Measurements from ENCODE around the gene MITD1. TPM values are rescaled to one million over a fixed set of nuclear protein-coding genes. Genes with fewer than 3 reads are reported as not detected.

The MITD1 gene
- total and polyA plus RNA-seq, 2 of the 8 experiments (the other 6 are each of a cell fraction or from before 2014, with no cell fraction given): 15.2 to 31.7 TPM

GRCh38 chr2:99141110-99142108 lies 39.4 kb downstream of the MITD1 start, which contains the start of gene C2orf15:
Gene C2orf15 (plus strand): TSS chr2:99141707. CDS start chr2:99150559, 8,852 bp downstream.
- peak within 1 kb of the TSS; percentile 81; the same call in 1 of the 2 replicates for H2BK5ac ChIP-seq (ENCODE audit: low read depth, low read length)
- H2BK120ac ChIP-seq (replicated peaks; ENCODE audit: low read depth, low read length): no peak within 1 kb of the TSS
- H3K4me1 ChIP-seq (replicated peaks in 1 of 4; ENCODE audit: control insufficient read depth in 3 of 4, insufficient read depth in 4 of 4, low read length in 3 of 4): no peaks in the 10 kb centered on the region; a peak in 3 of 7 replicates
- ChIA-PET POLR2A (ENCODE audit: partially characterized antibody) (interaction anchor here (0.6 to 5.0 kb wide), 9 partner anchors 13 to 219 kb away, joined by 3 to 45 read pairs (median 4); partner anchors contain the start of genes LIPT1, MITD1, MRPL30 and TSGA10), CTCF (ENCODE audit: partially characterized antibody) (interaction anchor here (1.0 to 1.1 kb wide), 2 partner anchors 12 to 39 kb away, joined by 3 read pairs; no protein-coding TSS in a partner anchor)
- peak within 1 kb of the TSS; percentile 65 to 83 (median 82) for H3K4me3 ChIP-seq (ENCODE audit: extremely low read depth in 1 of 4, insufficient read depth in 2 of 4, low read depth in 3 of 4, low read length in 4 of 4)
- no peak within 1 kb of the TSS for H2BK12ac ChIP-seq (ENCODE audit: low read depth, low read length)
- no peaks in the 10 kb centered on the region for H4K20me1 ChIP-seq (replicated peaks in 1 of 2; ENCODE audit: control insufficient read depth in 1 of 2, insufficient read depth in 2 of 2, low read length in 2 of 2)
- no peak within 1 kb of the TSS for H3K14ac ChIP-seq (ENCODE audit: insufficient read length)
- no peak within 1 kb of the TSS for H2AK5ac ChIP-seq (ENCODE audit: low read depth, low read length)
- no peak within 1 kb of the TSS for H2BK20ac ChIP-seq (ENCODE audit: low read length)
- H3K27ac ChIP-seq (ENCODE audit: low read depth, low read length): peak within 1 kb of the TSS; percentile 72
- H3K4me2 ChIP-seq (ENCODE audit: insufficient read depth in 1 of 2, low read depth in 2 of 2, low read length in 2 of 2): peak within 1 kb of the TSS; percentile 86 to 89
- H3K9me3 ChIP-seq (ENCODE audit: insufficient read depth in 2 of 2, low read depth in 1 of 2, low read length in 1 of 2): peaks cover 3 to 4% of the 10 kb centered on the region in 2 experiments; a peak in 1 of 4 replicates
- peak within 1 kb of the TSS; percentile 72; the same call in 1 of the 2 replicates for H2BK15ac ChIP-seq (ENCODE audit: low read length)
- H3K18ac ChIP-seq (ENCODE audit: extremely low read depth, low read length): peak within 1 kb of the TSS; percentile 44
- H2AFZ ChIP-seq (ENCODE audit: low read length): peak within 1 kb of the TSS; percentile 91
- H3K36me3 ChIP-seq (ENCODE audit: control insufficient read depth in 2 of 4, insufficient read depth in 4 of 4, low read length in 3 of 4): peaks cover 0 to 3% (median 0%) of the 10 kb centered on the region in 4 experiments; a peak in 1 of 8 replicates
- H3K27me3 ChIP-seq (replicated peaks in 1 of 4; ENCODE audit: control insufficient read depth in 3 of 4, extremely low read depth in 1 of 4, insufficient read depth in 3 of 4, low read length in 3 of 4): no peaks in the 10 kb centered on the region
- no peak within 1 kb of the TSS for H3K4ac ChIP-seq (replicated peaks; ENCODE audit: insufficient read length, low read depth, low read length)
- H3K9ac ChIP-seq (replicated peaks in 1 of 4; ENCODE audit: extremely low read depth in 1 of 4, low read depth in 3 of 4, low read length in 3 of 4): peak within 1 kb of the TSS; percentile 39 to 77 (median 68)
- peak within 1 kb of the TSS; percentile 88 for H4K91ac ChIP-seq (replicated peaks; ENCODE audit: insufficient read length, low read length)
- H3K56ac ChIP-seq (replicated peaks; ENCODE audit: insufficient read length, low read depth, low read length): peak within 1 kb of the TSS; percentile 70
- H3K79me1 ChIP-seq (ENCODE audit: low read depth, low read length): no peaks in the 10 kb centered on the region
- peak within 1 kb of the TSS; percentile 65 for H3K23ac ChIP-seq (ENCODE audit: insufficient read length)
- DNase-seq (ENCODE audit: low read depth in 1 of 2, low spot score in 2 of 2) (peak; percentile 86 to 96), FAIRE-seq (no peak)
- H3K23me2 ChIP-seq (ENCODE audit: low read depth, low read length): peaks cover 9% of the 10 kb centered on the region
- peak within 1 kb of the TSS; percentile 94 for H4K8ac ChIP-seq (ENCODE audit: extremely low read depth, insufficient read depth, low read length)
- H3K79me2 ChIP-seq (ENCODE audit: control insufficient read depth in 1 of 2, insufficient read depth in 2 of 2, low read length in 2 of 2): peaks cover 0 to 5% of the 10 kb centered on the region in 2 experiments; a peak in 1 of 4 replicates
- WGBS, 2 experiments (ENCODE audit: extremely low coverage in 1 of 2, insufficient coverage in 1 of 2, insufficient read length in 1 of 2, insufficient replicate concordance in 2 of 2, low coverage in 1 of 2, low lambda C conversion rate in 2 of 2, missing lambda C conversion rate in 1 of 2): 0% methylated on average over 51 of the region's 84 CpGs; no CpG with 5 or more reads in 1 of the 2 experiments
- peak within 1 kb of the TSS; percentile 70 for H4K5ac ChIP-seq (ENCODE audit: insufficient read length, low read depth, low read length)
- TF ChIP-seq CHD2 (IDR thresholded peaks at IDR 0.05; ENCODE audit: low read length): peak; percentile 69; the same call in 1 of the 2 replicates
- TF ChIP-seq ATF3 (IDR thresholded peaks at IDR 0.05; ENCODE audit: insufficient read depth, low read depth, low read length): no peak
- TF ChIP-seq SIRT6 (IDR thresholded peaks at IDR 0.05; ENCODE audit: low read length): no peak
- TF ChIP-seq EP300 (IDR thresholded peaks at IDR 0.05; ENCODE audit: borderline replicate concordance in 1 of 2, low read depth in 2 of 2, low read length in 2 of 2): no peak
- no peak for TF ChIP-seq CTCF (IDR thresholded peaks at IDR 0.05; ENCODE audit: control extremely low read depth in 1 of 3, insufficient read depth in 1 of 3, low read depth in 1 of 3, low read length in 3 of 3)
- TF ChIP-seq EZH2 (IDR thresholded peaks at IDR 0.05; ENCODE audit: low read depth, low read length, severe bottlenecking): no peak
